ENCODE data around the gene GAL. TPM values are rescaled to one million over a fixed set of nuclear protein-coding genes. Genes with fewer than 3 reads are reported as not detected.

Gene GAL
- total and polyA plus RNA-seq, 2 experiments from 2014 or later: 80.9 to 691 TPM

GRCh38 chr11:68641880-68642279, 42.5 kb upstream of the GAL start:
- H3K36me3 ChIP-seq (ENCODE audit: insufficient read depth): no peaks in the 10 kb centered on the region
- TF ChIP-seq, protein P1, sequence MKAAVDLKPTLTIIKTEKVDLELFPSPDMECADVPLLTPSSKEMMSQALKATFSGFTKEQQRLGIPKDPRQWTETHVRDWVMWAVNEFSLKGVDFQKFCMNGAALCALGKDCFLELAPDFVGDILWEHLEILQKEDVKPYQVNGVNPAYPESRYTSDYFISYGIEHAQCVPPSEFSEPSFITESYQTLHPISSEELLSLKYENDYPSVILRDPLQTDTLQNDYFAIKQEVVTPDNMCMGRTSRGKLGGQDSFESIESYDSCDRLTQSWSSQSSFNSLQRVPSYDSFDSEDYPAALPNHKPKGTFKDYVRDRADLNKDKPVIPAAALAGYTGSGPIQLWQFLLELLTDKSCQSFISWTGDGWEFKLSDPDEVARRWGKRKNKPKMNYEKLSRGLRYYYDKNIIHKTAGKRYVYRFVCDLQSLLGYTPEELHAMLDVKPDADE (IDR thresholded peaks at IDR 0.05): no peak
- TF ChIP-seq CTCF (conservative IDR thresholded peaks at IDR 0.05; ENCODE audit: low read depth in 2 of 2) (no peak), STAT1 (IDR thresholded peaks at IDR 0.05; ENCODE audit: unreplicated experiment) (no peak), JUNB (IDR thresholded peaks at IDR 0.05; ENCODE audit: unreplicated experiment) (no peak), CREB1 (CRISPR knock-in tag; IDR thresholded peaks at IDR 0.05; ENCODE audit: low read depth) (no peak), ZNF114 (CRISPR knock-in tag; IDR thresholded peaks at IDR 0.05) (no peak), ZNF331 (CRISPR knock-in tag; IDR thresholded peaks at IDR 0.05; ENCODE audit: low read depth) (no peak), EZH2phosphoT487 (IDR thresholded peaks at IDR 0.05; ENCODE audit: unreplicated experiment) (no peak), NANOG (IDR thresholded peaks at IDR 0.05; ENCODE audit: borderline replicate concordance) (no peak), POLR2AphosphoS5 (IDR thresholded peaks at IDR 0.05; ENCODE audit: low read depth) (no peak), EZH2 (IDR thresholded peaks at IDR 0.05; ENCODE audit: low read depth, unreplicated experiment) (no peak)
- TF ChIP-seq, protein P2, sequence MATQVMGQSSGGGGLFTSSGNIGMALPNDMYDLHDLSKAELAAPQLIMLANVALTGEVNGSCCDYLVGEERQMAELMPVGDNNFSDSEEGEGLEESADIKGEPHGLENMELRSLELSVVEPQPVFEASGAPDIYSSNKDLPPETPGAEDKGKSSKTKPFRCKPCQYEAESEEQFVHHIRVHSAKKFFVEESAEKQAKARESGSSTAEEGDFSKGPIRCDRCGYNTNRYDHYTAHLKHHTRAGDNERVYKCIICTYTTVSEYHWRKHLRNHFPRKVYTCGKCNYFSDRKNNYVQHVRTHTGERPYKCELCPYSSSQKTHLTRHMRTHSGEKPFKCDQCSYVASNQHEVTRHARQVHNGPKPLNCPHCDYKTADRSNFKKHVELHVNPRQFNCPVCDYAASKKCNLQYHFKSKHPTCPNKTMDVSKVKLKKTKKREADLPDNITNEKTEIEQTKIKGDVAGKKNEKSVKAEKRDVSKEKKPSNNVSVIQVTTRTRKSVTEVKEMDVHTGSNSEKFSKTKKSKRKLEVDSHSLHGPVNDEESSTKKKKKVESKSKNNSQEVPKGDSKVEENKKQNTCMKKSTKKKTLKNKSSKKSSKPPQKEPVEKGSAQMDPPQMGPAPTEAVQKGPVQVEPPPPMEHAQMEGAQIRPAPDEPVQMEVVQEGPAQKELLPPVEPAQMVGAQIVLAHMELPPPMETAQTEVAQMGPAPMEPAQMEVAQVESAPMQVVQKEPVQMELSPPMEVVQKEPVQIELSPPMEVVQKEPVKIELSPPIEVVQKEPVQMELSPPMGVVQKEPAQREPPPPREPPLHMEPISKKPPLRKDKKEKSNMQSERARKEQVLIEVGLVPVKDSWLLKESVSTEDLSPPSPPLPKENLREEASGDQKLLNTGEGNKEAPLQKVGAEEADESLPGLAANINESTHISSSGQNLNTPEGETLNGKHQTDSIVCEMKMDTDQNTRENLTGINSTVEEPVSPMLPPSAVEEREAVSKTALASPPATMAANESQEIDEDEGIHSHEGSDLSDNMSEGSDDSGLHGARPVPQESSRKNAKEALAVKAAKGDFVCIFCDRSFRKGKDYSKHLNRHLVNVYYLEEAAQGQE (IDR thresholded peaks at IDR 0.05; ENCODE audit: unreplicated experiment): no peak
- TF ChIP-seq, protein P3, sequence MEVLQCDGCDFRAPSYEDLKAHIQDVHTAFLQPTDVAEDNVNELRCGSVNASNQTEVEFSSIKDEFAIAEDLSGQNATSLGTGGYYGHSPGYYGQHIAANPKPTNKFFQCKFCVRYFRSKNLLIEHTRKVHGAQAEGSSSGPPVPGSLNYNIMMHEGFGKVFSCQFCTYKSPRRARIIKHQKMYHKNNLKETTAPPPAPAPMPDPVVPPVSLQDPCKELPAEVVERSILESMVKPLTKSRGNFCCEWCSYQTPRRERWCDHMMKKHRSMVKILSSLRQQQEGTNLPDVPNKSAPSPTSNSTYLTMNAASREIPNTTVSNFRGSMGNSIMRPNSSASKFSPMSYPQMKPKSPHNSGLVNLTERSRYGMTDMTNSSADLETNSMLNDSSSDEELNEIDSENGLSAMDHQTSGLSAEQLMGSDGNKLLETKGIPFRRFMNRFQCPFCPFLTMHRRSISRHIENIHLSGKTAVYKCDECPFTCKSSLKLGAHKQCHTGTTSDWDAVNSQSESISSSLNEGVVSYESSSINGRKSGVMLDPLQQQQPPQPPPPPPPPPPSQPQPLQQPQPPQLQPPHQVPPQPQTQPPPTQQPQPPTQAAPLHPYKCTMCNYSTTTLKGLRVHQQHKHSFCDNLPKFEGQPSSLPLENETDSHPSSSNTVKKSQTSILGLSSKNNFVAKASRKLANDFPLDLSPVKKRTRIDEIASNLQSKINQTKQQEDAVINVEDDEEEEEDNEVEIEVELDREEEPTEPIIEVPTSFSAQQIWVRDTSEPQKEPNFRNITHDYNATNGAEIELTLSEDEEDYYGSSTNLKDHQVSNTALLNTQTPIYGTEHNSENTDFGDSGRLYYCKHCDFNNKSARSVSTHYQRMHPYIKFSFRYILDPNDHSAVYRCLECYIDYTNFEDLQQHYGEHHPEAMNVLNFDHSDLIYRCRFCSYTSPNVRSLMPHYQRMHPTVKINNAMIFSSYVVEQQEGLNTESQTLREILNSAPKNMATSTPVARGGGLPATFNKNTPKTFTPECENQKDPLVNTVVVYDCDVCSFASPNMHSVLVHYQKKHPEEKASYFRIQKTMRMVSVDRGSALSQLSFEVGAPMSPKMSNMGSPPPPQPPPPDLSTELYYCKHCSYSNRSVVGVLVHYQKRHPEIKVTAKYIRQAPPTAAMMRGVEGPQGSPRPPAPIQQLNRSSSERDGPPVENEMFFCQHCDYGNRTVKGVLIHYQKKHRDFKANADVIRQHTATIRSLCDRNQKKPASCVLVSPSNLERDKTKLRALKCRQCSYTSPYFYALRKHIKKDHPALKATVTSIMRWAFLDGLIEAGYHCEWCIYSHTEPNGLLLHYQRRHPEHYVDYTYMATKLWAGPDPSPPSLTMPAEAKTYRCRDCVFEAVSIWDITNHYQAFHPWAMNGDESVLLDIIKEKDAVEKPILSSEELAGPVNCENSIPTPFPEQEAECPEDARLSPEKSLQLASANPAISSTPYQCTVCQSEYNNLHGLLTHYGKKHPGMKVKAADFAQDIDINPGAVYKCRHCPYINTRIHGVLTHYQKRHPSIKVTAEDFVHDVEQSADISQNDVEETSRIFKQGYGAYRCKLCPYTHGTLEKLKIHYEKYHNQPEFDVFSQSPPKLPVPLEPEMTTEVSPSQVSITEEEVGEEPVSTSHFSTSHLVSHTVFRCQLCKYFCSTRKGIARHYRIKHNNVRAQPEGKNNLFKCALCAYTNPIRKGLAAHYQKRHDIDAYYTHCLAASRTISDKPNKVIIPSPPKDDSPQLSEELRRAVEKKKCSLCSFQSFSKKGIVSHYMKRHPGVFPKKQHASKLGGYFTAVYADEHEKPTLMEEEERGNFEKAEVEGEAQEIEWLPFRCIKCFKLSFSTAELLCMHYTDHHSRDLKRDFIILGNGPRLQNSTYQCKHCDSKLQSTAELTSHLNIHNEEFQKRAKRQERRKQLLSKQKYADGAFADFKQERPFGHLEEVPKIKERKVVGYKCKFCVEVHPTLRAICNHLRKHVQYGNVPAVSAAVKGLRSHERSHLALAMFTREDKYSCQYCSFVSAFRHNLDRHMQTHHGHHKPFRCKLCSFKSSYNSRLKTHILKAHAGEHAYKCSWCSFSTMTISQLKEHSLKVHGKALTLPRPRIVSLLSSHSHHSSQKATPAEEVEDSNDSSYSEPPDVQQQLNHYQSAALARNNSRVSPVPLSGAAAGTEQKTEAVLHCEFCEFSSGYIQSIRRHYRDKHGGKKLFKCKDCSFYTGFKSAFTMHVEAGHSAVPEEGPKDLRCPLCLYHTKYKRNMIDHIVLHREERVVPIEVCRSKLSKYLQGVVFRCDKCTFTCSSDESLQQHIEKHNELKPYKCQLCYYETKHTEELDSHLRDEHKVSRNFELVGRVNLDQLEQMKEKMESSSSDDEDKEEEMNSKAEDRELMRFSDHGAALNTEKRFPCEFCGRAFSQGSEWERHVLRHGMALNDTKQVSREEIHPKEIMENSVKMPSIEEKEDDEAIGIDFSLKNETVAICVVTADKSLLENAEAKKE (CRISPR knock-in tag; IDR thresholded peaks at IDR 0.05): no peak
- no peaks in the 10 kb centered on the region for H3K79me2 ChIP-seq (replicated peaks; ENCODE audit: insufficient read depth)
- H3K27ac ChIP-seq (ENCODE audit: low read depth): no peak overlapping the region
- H3K27me3 ChIP-seq (ENCODE audit: insufficient read depth): no peaks in the 10 kb centered on the region
- H3K4me1 ChIP-seq (ENCODE audit: insufficient read depth): peaks cover 23% of the 10 kb centered on the region
- Mint-ChIP-seq H3K4me1 (peaks cover 25% of the 10 kb centered on the region), H3K4me3 (no peak overlapping the region), H3K27me3 (ENCODE audit: insufficient read depth, low read depth, poor library complexity) (peaks cover 14% of the 10 kb centered on the region), H3K9me3 (peaks cover 15% of the 10 kb centered on the region), H3K36me3 (ENCODE audit: low read depth) (peaks cover 14% of the 10 kb centered on the region), H3K27ac (no peak overlapping the region)
- peaks cover 7% of the 10 kb centered on the region; the same call in 1 of the 2 replicates for H3K9me2 ChIP-seq (ENCODE audit: insufficient read depth)
- DNase-seq (ENCODE audit: low spot score) (no peak), ATAC-seq (no peak; the same call in 2 of the 3 replicates)
- H2AFZ ChIP-seq: no peak overlapping the region
- no peak overlapping the region for H3K4me2 ChIP-seq
- no peaks in the 10 kb centered on the region; the same call in 1 of the 2 replicates for H3F3A ChIP-seq (replicated peaks; ENCODE audit: low read depth)
- H4K20me1 ChIP-seq (replicated peaks; ENCODE audit: insufficient read depth): no peaks in the 10 kb centered on the region
- no peak overlapping the region for H3K4me3 ChIP-seq

Data from GM23338 (cell line).